GM18499 (cell line): ENCODE results near the gene KCNJ18.
"Not testable (repeated sequence)": the region's sequence is repeated elsewhere in the genome, so short reads cannot be mapped to it uniquely, and the experiment has no call there.

Source experiments
- ATAC-seq: cut with Tn5 transposase; IDR thresholded peaks from one replicate; pipeline ENCODE4 v1.9.1; 2021; ENCODE audit warnings: moderate number of reproducible peaks; ENCODE audit not compliant: insufficient read depth, unreplicated experiment

KCNJ18 gene

GRCh38 chr17:21670361-21671155, 21.8 kb upstream of the KCNJ18 start:
- not testable (repeated sequence) for ATAC-seq

GRCh38 chr17:21671437-21671836, 20.9 kb upstream of the KCNJ18 start:
- ATAC-seq = not testable (repeated sequence)

DNA sequence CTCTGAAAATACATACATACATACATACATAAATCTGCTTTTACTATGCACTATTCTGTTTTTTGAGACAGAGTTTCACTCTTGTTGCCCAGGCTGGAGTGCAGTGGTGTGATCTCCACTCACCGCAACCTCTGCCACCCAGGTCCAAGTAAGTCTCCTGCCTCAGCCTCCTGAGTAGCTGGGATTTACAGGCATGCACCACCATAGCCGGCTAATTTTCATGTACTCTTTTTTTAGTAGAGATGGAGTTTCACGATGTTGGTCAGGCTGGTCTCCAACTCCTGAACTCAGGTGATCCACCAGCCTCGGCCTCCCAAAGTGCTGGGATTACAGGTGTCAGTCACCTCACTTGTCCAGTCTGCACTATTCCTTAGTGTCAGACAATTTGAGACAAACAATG, 20.5 kb upstream of the KCNJ18 start:
- not testable (repeated sequence) for ATAC-seq

DNA sequence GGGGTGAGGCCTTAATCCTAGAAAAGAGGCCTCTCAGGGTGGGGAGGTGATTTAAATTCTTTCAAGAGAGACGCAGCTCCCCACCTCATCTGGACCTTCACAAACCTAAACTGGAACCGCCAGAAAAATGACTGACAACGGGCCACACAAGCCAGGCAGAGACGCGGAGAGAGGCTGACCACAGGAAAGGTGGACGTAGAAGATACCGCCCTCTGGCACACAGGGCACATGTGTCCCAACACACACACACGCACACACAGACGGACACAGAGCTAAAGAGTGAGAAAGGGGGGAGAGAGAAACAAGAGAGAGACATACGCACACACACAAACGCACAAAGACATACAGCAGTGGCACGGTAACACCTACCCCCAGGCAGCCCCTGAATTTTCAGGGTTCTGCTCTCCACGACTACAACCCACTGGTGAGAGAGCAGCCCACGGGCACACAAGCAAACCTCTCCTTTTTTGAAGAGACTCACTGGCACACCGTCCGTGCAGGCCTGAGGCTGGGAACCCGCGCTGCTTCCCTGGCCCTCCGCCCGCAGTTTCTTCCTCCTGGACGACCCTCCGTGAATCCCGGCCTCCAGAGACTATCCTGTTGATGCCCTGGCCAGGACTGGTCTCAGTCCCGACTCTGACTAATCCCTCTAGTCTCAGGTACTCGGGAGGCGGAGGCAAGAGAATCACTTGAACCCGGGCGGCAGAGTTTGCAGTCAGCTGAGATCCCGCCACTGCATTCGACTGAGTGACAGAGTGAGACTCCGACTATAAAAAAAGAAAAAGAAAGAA, 18.7 kb upstream of the KCNJ18 start:
- not testable (repeated sequence) for ATAC-seq

DNA sequence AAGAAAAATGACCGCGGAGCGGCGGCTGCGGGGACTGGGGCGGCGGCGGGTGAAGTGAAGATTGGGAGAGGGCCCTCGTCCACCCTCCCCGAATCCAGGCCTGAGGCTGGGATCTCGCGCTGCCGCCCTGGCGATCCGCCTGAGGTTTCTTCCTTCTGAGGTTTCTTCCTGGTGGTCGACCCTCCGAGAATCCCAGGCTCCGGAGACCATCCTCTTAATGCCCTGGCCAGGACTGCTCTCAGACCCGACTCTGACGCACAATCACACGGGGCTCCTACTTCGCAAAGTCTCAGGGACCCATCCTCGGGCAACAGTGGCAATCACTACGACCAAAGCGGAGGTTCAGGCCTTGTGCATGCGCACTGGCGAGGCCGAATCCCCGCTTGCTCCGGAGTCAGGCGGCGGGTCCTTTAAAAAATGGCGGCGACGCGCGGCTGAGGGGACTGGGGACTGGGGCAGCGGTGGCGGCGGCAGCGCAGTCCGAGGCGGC, 18.0 kb upstream of the KCNJ18 start:
- ATAC-seq = no peak

DNA sequence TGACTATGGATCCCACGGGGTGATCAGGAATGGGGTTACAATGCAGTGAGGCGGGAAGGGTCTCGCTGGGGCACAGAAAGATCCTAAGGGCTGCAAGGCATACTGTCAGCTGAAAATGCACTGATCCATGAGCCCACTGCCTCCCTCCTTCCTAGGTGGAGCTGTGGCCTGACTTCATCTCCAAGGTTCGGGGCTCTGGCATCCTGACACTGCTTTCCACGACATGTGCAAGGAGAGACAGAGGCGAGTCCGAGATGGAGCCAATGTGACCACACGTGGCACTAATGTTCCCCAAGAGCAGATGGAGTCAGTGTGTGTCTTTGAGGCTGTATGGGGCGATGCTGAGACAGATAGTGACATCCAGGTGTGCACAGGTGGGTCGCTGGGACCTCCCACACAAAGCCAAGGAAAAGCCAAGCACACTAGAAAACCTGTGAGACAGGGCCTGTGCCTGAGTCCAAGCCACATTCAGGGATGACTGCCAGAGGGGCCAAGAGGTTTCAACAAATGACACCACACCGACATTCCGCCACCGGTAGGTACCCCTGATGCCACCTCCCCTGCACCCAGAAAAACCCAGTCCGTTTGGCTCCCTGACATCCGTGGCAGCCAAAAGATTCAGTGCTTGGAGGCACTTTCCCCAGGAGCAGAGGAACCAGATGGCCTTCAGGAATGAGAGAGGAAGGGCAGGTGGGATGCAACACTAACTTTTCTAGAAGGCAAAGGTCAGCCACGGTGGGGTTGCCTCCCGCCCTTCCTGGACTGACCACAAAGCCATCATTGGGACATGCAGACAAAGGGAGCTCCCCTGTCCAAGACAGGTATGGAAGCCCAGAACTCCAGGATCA, 17.2 kb upstream of the KCNJ18 start:
- ATAC-seq = not testable (repeated sequence)

DNA sequence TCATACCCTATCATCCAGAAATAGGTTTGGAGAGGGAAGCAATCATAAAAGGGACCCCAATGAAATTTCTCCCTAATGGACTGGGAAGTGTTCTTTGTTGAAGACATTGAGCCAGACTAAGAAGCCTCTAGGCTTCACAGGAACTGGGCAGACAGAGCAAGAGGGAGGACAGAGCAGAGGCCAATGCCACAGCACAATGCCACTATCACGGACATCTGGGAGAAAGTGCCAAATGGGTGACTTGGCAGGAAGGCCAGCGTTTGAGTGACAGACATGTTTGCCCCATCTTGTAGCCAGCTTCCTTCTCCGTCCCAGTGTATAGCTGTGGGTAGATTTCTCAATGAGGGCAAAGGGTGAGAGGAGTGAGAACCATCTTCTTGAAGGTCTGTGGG, 16.6 kb upstream of the KCNJ18 start:
- not testable (repeated sequence) for ATAC-seq

DNA sequence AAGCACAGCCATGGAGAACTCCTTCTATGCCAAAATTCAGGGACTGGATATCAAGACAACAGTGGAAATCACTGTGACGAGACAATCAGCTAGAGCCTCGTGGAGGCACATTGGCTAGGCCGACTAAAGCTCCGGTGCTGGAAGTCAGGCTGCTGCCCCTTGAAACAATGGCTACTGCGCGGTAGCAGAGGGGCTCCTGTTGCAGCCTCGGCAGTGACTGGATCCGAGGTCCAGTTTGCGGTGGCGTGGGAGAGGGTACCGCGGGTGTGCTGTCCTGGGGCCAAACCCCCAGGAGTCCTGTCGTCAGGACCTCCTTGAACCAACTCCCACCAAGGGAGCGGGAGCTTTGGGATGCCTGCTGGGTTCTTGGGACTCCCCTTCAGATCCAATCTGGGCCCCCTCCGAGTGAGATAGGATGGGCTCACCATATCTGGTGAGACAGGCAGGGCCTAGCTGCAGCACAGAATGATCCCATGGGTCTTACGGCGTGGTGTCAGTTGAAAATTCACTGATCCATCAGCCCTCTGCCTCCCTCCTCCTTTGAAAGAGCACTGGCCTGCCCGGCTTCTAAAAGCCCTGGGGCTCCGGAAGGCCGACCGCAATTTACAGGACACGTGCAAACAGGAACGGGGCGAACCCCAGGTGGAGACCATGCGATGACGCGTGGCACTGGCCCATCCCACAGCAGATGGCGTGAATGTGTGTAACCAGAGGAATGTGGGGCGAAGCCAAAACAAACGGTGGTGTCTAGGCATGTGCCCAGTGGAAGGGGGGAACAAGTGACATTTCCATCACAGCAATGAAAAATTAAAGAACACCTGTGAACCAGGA, 15.8 kb upstream of the KCNJ18 start:
- no peak for ATAC-seq

GRCh38 chr17:21677126-21677910, 15.0 kb upstream of the KCNJ18 start:
- no peak for ATAC-seq

- ATAC-seq = no peak
Observed at GRCh38 chr17:21677911-21678310, 14.4 kb upstream of the KCNJ18 start.

DNA sequence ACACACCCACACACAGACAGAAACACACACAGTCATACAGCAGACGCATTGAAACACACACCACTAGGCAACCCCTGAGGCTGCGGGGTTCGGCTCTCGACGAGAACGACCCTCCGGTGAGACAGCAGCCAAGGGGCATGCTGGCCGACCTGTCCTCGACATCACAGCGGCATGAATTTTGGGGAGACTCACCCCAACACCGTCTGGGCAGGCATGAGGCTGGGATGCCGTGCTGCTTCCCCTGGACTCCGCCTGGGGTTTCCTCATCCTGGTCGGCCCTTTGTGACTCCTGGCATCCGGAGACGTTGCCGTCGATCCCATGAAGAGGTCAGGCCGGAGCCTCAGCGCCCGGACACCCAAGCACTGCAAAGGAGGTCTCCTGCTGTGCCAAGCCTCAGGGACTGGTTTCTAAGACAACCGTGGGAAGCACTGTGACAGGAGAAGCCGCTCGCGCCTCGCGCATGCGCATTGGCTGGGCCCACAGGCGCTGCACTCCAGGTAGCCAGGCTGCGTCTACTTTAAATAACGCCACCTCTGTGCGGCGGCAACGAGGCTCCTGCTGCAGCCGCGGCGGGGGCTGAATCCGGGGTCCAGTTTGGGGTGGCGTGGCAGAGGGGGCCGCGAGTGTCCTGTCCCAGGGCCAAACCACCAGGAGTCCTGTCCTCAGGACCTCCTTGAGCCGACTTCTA, 13.8 kb upstream of the KCNJ18 start:
- no peak for ATAC-seq

- ATAC-seq = no peak
Observed at GRCh38 chr17:21679256-21680146, 12.8 kb upstream of the KCNJ18 start.

DNA sequence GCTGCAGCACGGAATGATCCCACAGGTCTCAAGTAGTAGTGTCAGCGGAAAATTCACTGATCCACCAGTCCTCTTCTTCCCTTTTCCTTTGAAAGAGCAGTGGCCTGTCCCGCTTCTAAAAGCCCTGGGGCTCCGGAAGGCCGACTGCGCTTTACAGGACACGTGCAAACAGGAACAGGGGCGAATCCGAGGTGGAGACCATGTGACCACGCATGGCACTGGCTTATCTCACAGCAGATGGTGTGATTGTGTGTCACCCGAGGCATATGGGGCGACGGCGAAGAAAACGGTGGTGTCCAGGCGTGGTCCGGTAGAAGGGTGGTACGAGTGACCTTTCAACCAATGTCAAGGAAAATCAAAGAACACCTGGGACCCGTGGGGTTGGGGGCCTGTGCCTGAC, 12.0 kb upstream of the KCNJ18 start:
- no peak for ATAC-seq

DNA sequence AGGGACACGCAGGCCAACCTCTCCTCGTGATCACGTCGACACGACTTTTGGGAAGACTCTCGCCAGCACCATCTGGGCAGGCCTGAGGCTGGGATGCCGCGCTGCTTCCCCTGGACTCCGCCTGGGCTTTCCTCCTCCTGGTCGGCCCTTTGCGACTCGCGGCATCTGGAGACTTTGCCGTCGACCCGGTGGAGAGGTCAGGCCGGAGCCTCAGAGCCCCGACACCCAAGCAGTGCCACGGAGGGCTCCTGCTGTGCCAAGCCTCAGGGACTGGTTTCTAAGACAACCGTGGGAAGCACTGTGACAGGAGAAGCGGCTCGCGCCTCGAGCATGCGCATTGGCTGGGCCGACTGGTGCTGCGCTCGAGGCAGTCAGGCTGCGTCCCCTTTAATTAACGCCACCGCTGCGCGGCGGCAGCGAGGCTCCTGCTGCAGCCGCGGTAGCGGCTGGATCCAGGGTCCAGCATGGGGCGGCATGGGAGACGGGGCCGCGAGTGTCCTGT, 11.4 kb upstream of the KCNJ18 start:
- ATAC-seq = not testable (repeated sequence)

DNA sequence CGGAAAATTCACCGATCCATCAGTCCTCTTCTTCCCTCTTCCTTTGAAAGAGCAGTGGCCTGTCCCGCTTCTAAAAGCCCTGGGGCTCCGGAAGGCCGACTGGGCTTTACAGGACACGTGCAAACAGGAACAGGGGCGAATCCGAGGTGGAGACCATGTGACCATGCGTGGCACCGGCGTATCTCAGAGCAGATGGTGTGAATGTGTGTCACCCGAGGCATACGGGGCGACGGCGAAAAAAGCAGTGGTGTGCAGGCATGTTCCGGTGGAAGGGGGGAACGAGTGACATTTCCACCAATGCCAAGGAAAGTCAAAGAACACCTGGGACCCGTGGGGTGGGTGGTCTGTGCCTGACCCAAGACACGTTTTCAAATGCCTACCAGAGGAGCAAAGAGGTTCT, 10.7 kb upstream of the KCNJ18 start:
- not testable (repeated sequence) for ATAC-seq

DNA sequence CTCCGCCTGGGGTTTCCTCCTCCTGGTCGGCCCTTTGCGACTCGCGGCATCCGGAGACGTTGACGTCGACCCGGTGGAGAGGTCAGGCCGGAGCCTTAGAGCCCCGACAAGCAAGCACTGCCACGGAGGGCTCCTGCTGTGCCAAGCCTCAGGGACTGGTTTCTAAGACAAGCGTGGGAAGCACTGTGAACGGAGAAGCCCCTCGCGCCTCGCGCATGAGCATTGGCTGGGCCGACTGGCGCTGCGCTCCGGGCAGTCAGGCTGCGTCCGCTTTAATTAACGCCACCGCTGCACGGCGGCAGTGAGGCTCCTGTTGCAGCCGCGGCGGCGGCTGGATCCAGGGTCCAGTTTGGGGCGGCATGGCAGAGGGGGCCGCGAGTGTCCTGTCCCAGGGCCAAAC, 10.2 kb upstream of the KCNJ18 start:
- ATAC-seq = not testable (repeated sequence)

GRCh38 chr17:21683142-21683712, 9.1 kb upstream of the KCNJ18 start:
- ATAC-seq = not testable (repeated sequence)
